SK-N-SH treated with all-trans-retinoic acid at 6 μM for 48 hours (cell line): Measurements from ENCODE around the gene GRIK4.
"Not testable (repeated sequence)": the region's sequence is repeated elsewhere in the genome, so short reads cannot be mapped to it uniquely, and the experiment has no call there.

Experiments used
- ATAC-seq: fragments of 200-7000 bp; cut with Tn5 transposase; 3 replicates; pipeline ENCODE4 v1.9.1; 2020; ENCODE audit warnings: mild to moderate bottlenecking, moderate library complexity
- ARNTL ChIP-seq: fragments of 450-650 bp; formaldehyde crosslinking; IDR thresholded peaks from 2 replicates; pipeline ENCODE4 v1.5.0; 2020; ENCODE audit warnings: low read depth, mild to moderate bottlenecking, moderate library complexity, borderline replicate concordance
- BACH2 ChIP-seq: fragments of 250-450 bp; sonication (Bioruptor Pico); IDR thresholded peaks from 2 replicates; pipeline ENCODE4 v1.9.0; 2021; ENCODE audit warnings: mild to moderate bottlenecking, borderline replicate concordance
- CREB5 ChIP-seq: fragments of 250-450 bp; sonication (Bioruptor Pico); IDR thresholded peaks from 2 replicates; pipeline ENCODE4 v1.5.1; 2020; ENCODE audit warnings: low read depth, mild to moderate bottlenecking, moderate library complexity
- CSDC2 ChIP-seq: fragments of 250-450 bp; sonication (Bioruptor Pico); IDR thresholded peaks from 2 replicates; pipeline ENCODE4 v1.5.0; 2020; ENCODE audit warnings: mild to moderate bottlenecking, moderate library complexity
- CSRNP3 ChIP-seq: fragments of 250-450 bp; sonication (Bioruptor Pico); IDR thresholded peaks from 2 replicates; pipeline ENCODE4 v1.5.1; 2021; ENCODE audit warnings: mild to moderate bottlenecking, moderate library complexity
- GLIS3 ChIP-seq: fragments of 250-450 bp; sonication (Bioruptor Pico); IDR thresholded peaks from 2 replicates; pipeline ENCODE4 v1.5.0; 2020; ENCODE audit warnings: mild to moderate bottlenecking, moderate library complexity
- ISL1 ChIP-seq: fragments of 250-450 bp; sonication (Bioruptor Pico); IDR thresholded peaks from 2 replicates; pipeline ENCODE4 v2.1.2; 2022; ENCODE audit warnings: mild to moderate bottlenecking, moderate library complexity
- OSR1 ChIP-seq: fragments of 250-450 bp; sonication (Bioruptor Pico); IDR thresholded peaks from 2 replicates; pipeline ENCODE4 v1.8.0; 2022; ENCODE audit warnings: moderate library complexity, mild to moderate bottlenecking, inconsistent platforms
- PATZ1 ChIP-seq: fragments of 250-450 bp; sonication (Bioruptor Pico); IDR thresholded peaks from 2 replicates; pipeline ENCODE4 v1.8.0; 2020; ENCODE audit warnings: mild to moderate bottlenecking, moderate library complexity, borderline replicate concordance
- POU6F1 ChIP-seq: fragments of 250-450 bp; sonication (Bioruptor Pico); IDR thresholded peaks from 2 replicates; pipeline ENCODE4 v1.8.0; 2021; ENCODE audit warnings: low read depth, mild to moderate bottlenecking, moderate library complexity, borderline replicate concordance
- PPARA ChIP-seq: fragments of 250-450 bp; sonication (Bioruptor Pico); IDR thresholded peaks from 2 replicates; pipeline ENCODE4 v1.5.0; 2020; ENCODE audit warnings: mild to moderate bottlenecking, borderline replicate concordance
- RARB ChIP-seq: fragments of 250-450 bp; sonication (Bioruptor Pico); IDR thresholded peaks from 2 replicates; pipeline ENCODE4 v1.8.0; 2021; ENCODE audit warnings: mild to moderate bottlenecking, moderate library complexity
- SNAI2 ChIP-seq: fragments of 250-450 bp; sonication (Bioruptor Pico); IDR thresholded peaks from 2 replicates; pipeline ENCODE4 v1.5.0; 2020; ENCODE audit warnings: mild to moderate bottlenecking, moderate library complexity
- TCF4 ChIP-seq: fragments of 250-450 bp; sonication (Bioruptor Pico); IDR thresholded peaks from 2 replicates; pipeline ENCODE4 v1.8.0; 2021; ENCODE audit warnings: mild to moderate bottlenecking, moderate library complexity, borderline replicate concordance
- TOX ChIP-seq: fragments of 250-450 bp; sonication (Bioruptor Pico); IDR thresholded peaks from 2 replicates; pipeline ENCODE4 v1.8.0; 2021; ENCODE audit warnings: mild to moderate bottlenecking, moderate library complexity, borderline replicate concordance
- ZC3H10 ChIP-seq: fragments of 250-450 bp; sonication (Bioruptor Pico); IDR thresholded peaks from 2 replicates; pipeline ENCODE4 v1.5.1; 2021; ENCODE audit warnings: mild to moderate bottlenecking, moderate library complexity
- ZFP3 ChIP-seq: fragments of 250-450 bp; sonication (Bioruptor Pico); IDR thresholded peaks from 2 replicates; pipeline ENCODE4 v1.5.0; 2020; ENCODE audit warnings: mild to moderate bottlenecking, moderate library complexity
- ZFP30 ChIP-seq: fragments of 450-650 bp; formaldehyde crosslinking; IDR thresholded peaks from 2 replicates; pipeline ENCODE4 v1.5.0; 2022; ENCODE audit warnings: mild to moderate bottlenecking, moderate library complexity
- ZNF565 ChIP-seq: fragments of 450-650 bp; formaldehyde crosslinking; conservative IDR thresholded peaks from 2 replicates; pipeline ENCODE4 v1.5.0; 2020; ENCODE audit warnings: low read depth, mild to moderate bottlenecking, moderate library complexity
- ZNF70 ChIP-seq: fragments of 450-650 bp; formaldehyde crosslinking; IDR thresholded peaks from 2 replicates; pipeline ENCODE4 v1.5.0; 2020; ENCODE audit warnings: mild to moderate bottlenecking, moderate library complexity
- ZNF8 ChIP-seq: fragments of 450-650 bp; formaldehyde crosslinking; IDR thresholded peaks from 2 replicates; pipeline ENCODE4 v1.5.0; 2020; ENCODE audit warnings: mild to moderate bottlenecking, moderate library complexity

Gene GRIK4

GRCh38 chr11:121024989-121025388 is 513.4 kb downstream of the GRIK4 start:
- peak; percentile 28 for ATAC-seq

GRCh38 chr11:121029153-121029552 is 517.6 kb downstream of the GRIK4 start:
- no peak for TF ChIP-seq BACH2 (CRISPR knock-in tag)
- TF ChIP-seq ZNF565 (CRISPR knock-in tag): no peak
- no peak for TF ChIP-seq ISL1 (CRISPR knock-in tag)
- no peak for TF ChIP-seq TOX
- no peak for TF ChIP-seq PPARA (CRISPR knock-in tag)
- TF ChIP-seq GLIS3 (CRISPR knock-in tag): no peak
- TF ChIP-seq CREB5 (CRISPR knock-in tag): no peak
- TF ChIP-seq ZC3H10 (CRISPR knock-in tag): no peak
- no peak for TF ChIP-seq ZNF70 (CRISPR knock-in tag)
- TF ChIP-seq ZFP30 (CRISPR knock-in tag): no peak
- TF ChIP-seq ZNF8 (CRISPR knock-in tag): no peak
- TF ChIP-seq ZFP3 (CRISPR knock-in tag): no peak
- ATAC-seq: no peak

More at GRCh38 chr11:121024989-121025388, 513.4 kb downstream of the GRIK4 start:
- no peak for TF ChIP-seq ZNF8 (CRISPR knock-in tag)
- no peak for TF ChIP-seq OSR1
- no peak for TF ChIP-seq ZNF565 (CRISPR knock-in tag)
- no peak for TF ChIP-seq ZNF70 (CRISPR knock-in tag)
- TF ChIP-seq ISL1 (CRISPR knock-in tag): no peak
- TF ChIP-seq ZC3H10 (CRISPR knock-in tag): no peak
- no peak for TF ChIP-seq ZFP30 (CRISPR knock-in tag)
- no peak for TF ChIP-seq PPARA (CRISPR knock-in tag)
- no peak for TF ChIP-seq ARNTL

- TF ChIP-seq SNAI2 (CRISPR knock-in tag) (no peak), CSRNP3 (CRISPR knock-in tag) (no peak), GLIS3 (CRISPR knock-in tag) (no peak), ARNTL (no peak), RARB (no peak), CREB5 (CRISPR knock-in tag) (no peak), TOX (no peak), TCF4 (CRISPR knock-in tag) (no peak), PPARA (CRISPR knock-in tag) (no peak)
- TF ChIP-seq, all 23 proteins: peak for 0
- ATAC-seq: no peak
These were observed 518.4 kb downstream of the GRIK4 start for GRCh38 chr11:121029813-121030445.

- TF ChIP-seq GLIS3 (CRISPR knock-in tag) (no peak), PPARA (CRISPR knock-in tag) (no peak), ZFP30 (CRISPR knock-in tag) (no peak), RARB (no peak), BACH2 (CRISPR knock-in tag) (no peak), ZC3H10 (CRISPR knock-in tag) (no peak), SNAI2 (CRISPR knock-in tag) (no peak), POU6F1 (CRISPR knock-in tag) (no peak), CSDC2 (CRISPR knock-in tag) (no peak), TOX (no peak), PATZ1 (CRISPR knock-in tag) (no peak), CSRNP3 (CRISPR knock-in tag) (no peak), ISL1 (CRISPR knock-in tag) (no peak), ARNTL (no peak), ZNF8 (CRISPR knock-in tag) (no peak)
- no peak for ATAC-seq
These were observed 519.6 kb downstream of the GRIK4 start for GRCh38 chr11:121031167-121031566.

GRCh38 chr11:121031648-121032047 is 520.1 kb downstream of the GRIK4 start:
- not testable (repeated sequence) for ATAC-seq
